ENCODE data around the gene COQ3. TPM values are rescaled to one million over a fixed set of nuclear protein-coding genes. Genes with fewer than 3 reads are reported as not detected.

Gene COQ3
- total RNA-seq, 1 experiment from 2014 or later, result 5.8 TPM

- Histone ChIP-seq H3K36me3 (ENCODE audit: control insufficient read depth, insufficient read depth, low read length) (no peaks in the 10 kb centered on the region), H3K4me3 (ENCODE audit: low read depth, low read length) (no peak overlapping the region), H3K4me1 (no peaks in the 10 kb centered on the region), H3K27me3 (replicated peaks; ENCODE audit: control insufficient read depth, insufficient read depth, low read length) (no peaks in the 10 kb centered on the region), H3K9me3 (no peaks in the 10 kb centered on the region)
- Mint-ChIP-seq H3K9me3 (ENCODE audit: unreplicated experiment) (no peaks in the 10 kb centered on the region), H3K4me3 (ENCODE audit: unreplicated experiment) (no peak overlapping the region), H3K36me3 (ENCODE audit: insufficient read depth, unreplicated experiment) (peaks cover 44% of the 10 kb centered on the region), H3K4me1 (ENCODE audit: low read depth, unreplicated experiment) (no peaks in the 10 kb centered on the region), H3K27me3 (ENCODE audit: insufficient read depth, unreplicated experiment) (no peaks in the 10 kb centered on the region), H3K27ac (ENCODE audit: unreplicated experiment) (no peak overlapping the region)
- POLR2A ChIA-PET, result no interaction called here
- no peak for TF ChIP-seq CTCF (IDR thresholded peaks at IDR 0.05; ENCODE audit: insufficient read depth in 1 of 2, low read depth in 1 of 2, low read length in 1 of 2, severe bottlenecking in 1 of 2, unreplicated experiment in 1 of 2)
- no peak for DNase-seq
- intact Hi-C loops (cut with micrococcal nuclease; ENCODE audit: unreplicated experiment), result no loop called here
- CTCF ChIA-PET, result no interaction called here
- no TSS peak for BruUV-seq (replicated peaks)
Measured at GRCh38 chr6:99397287-99397686, 3.3 kb upstream of the COQ3 start.

GRCh38 chr6:99393366-99393697 is 663 bp downstream of the COQ3 start:
- Mint-ChIP-seq H3K27me3 (ENCODE audit: insufficient read depth, unreplicated experiment) (no peaks in the 10 kb centered on the region), H3K4me3 (ENCODE audit: unreplicated experiment) (peak overlapping the region; percentile 90), H3K36me3 (ENCODE audit: insufficient read depth, unreplicated experiment) (peaks cover 24% of the 10 kb centered on the region), H3K27ac (ENCODE audit: unreplicated experiment) (peak overlapping the region; percentile 92), H3K9me3 (ENCODE audit: unreplicated experiment) (no peaks in the 10 kb centered on the region), H3K4me1 (ENCODE audit: low read depth, unreplicated experiment) (no peaks in the 10 kb centered on the region)
- no TSS peak for BruUV-seq (replicated peaks)
- ChIA-PET POLR2A (interaction anchor here (0.5 to 2.0 kb wide), 7 partner anchors 12 to 176 kb away, joined by 3 to 17 read pairs (median 5); partner anchors contain the start of gene PNISR), CTCF (interaction anchor here (0.9 to 1.0 kb wide), 3 partner anchors 31 to 59 kb away, joined by 4 to 6 read pairs (median 5); partner anchors contain the start of gene PNISR)
- no peaks in the 10 kb centered on the region for H3K36me3 ChIP-seq (ENCODE audit: control insufficient read depth, insufficient read depth, low read length)
- H3K4me1 ChIP-seq, result no peaks in the 10 kb centered on the region
- intact Hi-C loops (cut with micrococcal nuclease; ENCODE audit: unreplicated experiment), result loop anchor here (1.0 kb wide), 1 partner anchor 32 kb away; the partner anchor contains the start of gene PNISR
- no peaks in the 10 kb centered on the region for H3K9me3 ChIP-seq
- no peak for DNase-seq
- no peak for TF ChIP-seq CTCF (IDR thresholded peaks at IDR 0.05; ENCODE audit: insufficient read depth in 1 of 2, low read depth in 1 of 2, low read length in 1 of 2, severe bottlenecking in 1 of 2, unreplicated experiment in 1 of 2)
- no peaks in the 10 kb centered on the region for H3K27me3 ChIP-seq (replicated peaks; ENCODE audit: control insufficient read depth, insufficient read depth, low read length)
- H3K4me3 ChIP-seq (ENCODE audit: low read depth, low read length), result peak overlapping the region; percentile 68

GRCh38 chr6:99390896-99391295 is 3.1 kb downstream of the COQ3 start:
- no peaks in the 10 kb centered on the region for H3K27me3 ChIP-seq (replicated peaks; ENCODE audit: control insufficient read depth, insufficient read depth, low read length)
- Mint-ChIP-seq H3K36me3 (ENCODE audit: insufficient read depth, unreplicated experiment) (peaks cover 14% of the 10 kb centered on the region), H3K9me3 (ENCODE audit: unreplicated experiment) (no peaks in the 10 kb centered on the region), H3K4me3 (ENCODE audit: unreplicated experiment) (no peak overlapping the region), H3K27me3 (ENCODE audit: insufficient read depth, unreplicated experiment) (no peaks in the 10 kb centered on the region), H3K27ac (ENCODE audit: unreplicated experiment) (no peak overlapping the region), H3K4me1 (ENCODE audit: low read depth, unreplicated experiment) (no peaks in the 10 kb centered on the region)
- intact Hi-C loops (cut with micrococcal nuclease; ENCODE audit: unreplicated experiment), result no loop called here
- CTCF ChIA-PET, result no interaction called here
- TF ChIP-seq CTCF (IDR thresholded peaks at IDR 0.05; ENCODE audit: insufficient read depth in 1 of 2, low read depth in 1 of 2, low read length in 1 of 2, severe bottlenecking in 1 of 2, unreplicated experiment in 1 of 2), result no peak
- DNase-seq, result no peak
- no peak overlapping the region for H3K4me3 ChIP-seq (ENCODE audit: low read depth, low read length)
- POLR2A ChIA-PET, result no interaction called here
- BruUV-seq (replicated peaks), result no TSS peak
- no peaks in the 10 kb centered on the region for H3K9me3 ChIP-seq
- no peaks in the 10 kb centered on the region for H3K36me3 ChIP-seq (ENCODE audit: control insufficient read depth, insufficient read depth, low read length)
- no peaks in the 10 kb centered on the region for H3K4me1 ChIP-seq
